HG03097 (cell line): ENCODE measurements around the gene TSKS.
"Not testable (repeated sequence)": the region's sequence is repeated elsewhere in the genome, so short reads cannot be mapped to it uniquely, and the experiment has no call there.

Source experiments
- ATAC-seq: cut with Tn5 transposase; IDR thresholded peaks from one replicate; pipeline ENCODE4 v1.9.1; 2021; ENCODE audit not compliant: unreplicated experiment, low FRiP score

Gene TSKS

DNA sequence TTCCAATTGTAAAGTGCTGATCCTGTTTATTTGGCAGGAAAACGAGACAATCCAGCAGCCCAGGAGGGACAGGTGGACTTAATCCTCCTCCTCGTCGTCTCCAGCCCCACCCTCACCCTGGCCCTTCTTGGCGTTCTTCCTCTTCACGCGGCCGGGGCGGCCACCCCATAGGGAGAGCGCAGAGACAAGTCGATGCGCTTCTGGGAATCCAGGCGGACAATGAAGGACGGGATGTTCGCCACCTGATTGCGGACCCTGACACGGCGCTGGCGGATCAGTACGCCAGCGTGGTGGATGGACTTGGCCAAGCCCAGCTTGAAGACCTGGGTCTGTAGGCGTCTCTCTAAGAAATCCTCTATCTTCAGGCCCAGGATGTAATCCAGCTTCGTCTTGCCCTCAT, 43.7 kb downstream of the TSKS start:
- ATAC-seq, result not testable (repeated sequence)

DNA sequence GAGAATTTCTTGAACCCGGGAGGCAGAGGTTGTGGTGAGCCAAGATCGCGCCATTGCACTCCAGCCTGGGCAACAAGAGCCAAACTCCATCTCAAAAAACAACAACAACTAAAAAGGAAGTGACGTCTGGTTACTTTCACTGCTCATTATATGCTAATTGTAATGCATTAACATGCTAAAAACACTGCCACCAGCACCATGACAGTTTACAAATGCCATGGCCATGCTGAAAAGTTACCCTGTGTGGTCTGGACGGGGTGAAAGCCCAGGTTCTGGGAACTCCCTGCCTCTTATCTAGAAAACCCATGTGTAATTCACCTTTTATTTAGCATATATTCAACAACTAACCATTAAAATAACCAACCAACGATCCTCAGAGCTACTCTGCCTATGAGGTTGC, 44.1 kb downstream of the TSKS start:
- no peak for ATAC-seq

DNA sequence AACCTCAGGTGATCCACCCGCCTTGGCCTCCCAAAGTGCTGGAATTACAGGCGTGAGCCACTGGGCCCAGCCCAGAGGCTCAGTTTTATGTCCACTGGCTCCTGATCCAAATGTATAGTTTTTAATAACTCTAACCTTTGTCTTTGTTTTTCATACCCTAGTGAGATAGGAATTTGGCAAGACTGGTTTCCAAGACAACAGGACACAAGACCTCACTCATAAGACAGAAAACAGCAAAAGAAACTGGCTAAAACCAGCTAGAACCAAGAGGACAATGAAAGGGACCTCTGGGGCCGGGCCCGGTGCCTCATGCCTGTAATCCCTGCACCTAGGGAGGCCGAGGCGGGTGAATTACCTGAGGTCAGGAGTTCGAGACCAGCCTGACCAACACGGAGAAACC, 44.6 kb downstream of the TSKS start:
- ATAC-seq, result no peak

DNA sequence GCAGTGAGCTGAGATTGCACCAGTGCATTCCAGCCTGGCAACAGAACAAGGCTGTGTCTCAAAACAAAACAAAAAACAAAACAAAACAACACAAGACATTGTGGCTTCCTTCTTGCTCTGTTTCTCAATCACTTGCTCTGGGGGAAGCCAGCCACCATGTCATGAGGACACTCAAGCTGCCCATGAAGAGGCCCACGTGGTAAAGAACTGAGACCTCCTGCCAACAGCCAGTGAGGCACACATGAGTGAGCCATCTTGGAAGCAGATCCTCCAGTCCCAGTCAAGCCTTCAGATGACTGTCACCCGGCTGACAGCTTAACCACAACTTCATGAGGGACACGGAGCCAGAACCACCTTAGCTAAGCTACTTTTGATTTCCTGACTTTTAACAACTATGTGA, 47.0 kb downstream of the TSKS start:
- no peak for ATAC-seq

DNA sequence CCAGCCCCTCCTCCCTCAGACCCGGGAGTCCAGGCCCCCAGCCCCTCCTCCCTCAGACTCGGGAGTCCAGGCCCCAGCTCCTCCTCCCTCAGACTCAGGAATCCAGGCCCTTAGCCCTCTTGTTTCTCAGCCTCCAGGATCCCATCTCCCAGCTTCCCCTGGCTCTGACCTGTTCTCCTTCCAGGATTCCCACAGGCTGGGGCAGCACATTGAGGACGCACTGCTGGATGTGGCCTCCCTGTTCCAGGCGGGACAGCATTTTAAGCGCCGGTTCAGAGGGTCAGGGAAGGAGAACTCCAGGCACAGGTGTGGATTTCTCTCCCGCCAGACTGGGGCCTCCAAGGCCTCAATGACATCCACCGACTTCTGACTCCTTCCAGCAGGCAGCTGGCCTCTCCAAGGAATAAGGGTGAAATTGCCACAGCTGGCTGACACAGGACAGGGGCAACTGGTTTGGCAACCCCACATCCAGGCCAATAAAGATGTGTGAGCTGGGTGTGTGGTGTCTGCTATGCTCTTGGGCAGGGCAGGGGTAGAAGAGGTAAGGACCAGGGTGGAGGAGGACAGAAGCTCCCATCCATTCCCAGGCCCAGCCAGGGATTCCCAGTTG, 49.8 kb downstream of the TSKS start:
- no peak for ATAC-seq

DNA sequence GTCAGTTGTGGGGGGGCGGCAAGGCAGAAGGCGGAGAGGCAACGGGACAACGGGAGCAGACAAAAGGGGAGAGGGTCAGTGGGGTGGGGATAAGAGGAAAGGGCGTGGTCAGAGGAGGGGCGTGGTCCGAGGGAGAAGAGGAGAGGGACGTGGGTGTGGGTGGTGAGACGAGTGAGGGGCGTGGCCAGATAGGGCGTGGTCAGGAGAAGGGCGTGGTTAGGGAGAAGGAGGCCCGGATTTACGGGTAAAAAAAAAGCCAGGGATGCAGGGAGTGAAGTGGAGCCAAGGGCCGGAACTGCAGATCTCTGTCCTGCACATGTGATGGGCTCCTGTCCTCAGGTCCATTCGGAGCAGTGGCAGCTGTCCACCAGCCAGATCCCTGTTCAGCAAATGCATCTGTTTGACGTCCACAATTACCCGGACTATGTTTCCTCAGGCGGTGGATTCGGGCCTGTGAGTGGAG, 50.7 kb downstream of the TSKS start:
- ATAC-seq, result no peak

DNA sequence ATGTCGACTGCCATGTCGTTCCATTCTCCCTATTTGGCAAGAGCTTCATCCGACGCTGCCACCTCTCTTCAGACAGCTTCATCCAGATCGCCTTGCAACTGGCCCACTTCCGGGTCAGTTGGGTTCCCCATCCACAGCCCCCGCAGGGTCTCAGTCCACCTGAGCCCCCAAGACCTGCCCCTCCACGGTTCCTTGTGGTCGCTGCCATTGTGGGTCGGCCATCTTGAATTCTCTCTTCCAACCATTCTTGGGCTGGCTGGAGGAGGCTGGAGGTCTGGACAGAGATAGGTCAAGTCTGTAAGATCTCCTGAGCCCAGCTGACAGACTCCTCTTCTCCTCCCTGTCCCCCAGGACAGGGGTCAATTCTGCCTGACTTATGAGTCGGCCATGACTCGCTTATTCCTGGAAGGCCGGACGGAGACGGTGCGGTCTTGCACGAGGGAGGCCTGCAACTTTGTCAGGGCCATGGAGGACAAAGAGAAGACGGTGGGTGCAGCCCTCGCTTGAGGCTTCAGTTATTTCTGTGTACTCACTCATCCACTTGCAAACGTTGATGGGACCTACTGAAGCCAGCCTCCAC, 52.6 kb downstream of the TSKS start:
- no peak for ATAC-seq

DNA sequence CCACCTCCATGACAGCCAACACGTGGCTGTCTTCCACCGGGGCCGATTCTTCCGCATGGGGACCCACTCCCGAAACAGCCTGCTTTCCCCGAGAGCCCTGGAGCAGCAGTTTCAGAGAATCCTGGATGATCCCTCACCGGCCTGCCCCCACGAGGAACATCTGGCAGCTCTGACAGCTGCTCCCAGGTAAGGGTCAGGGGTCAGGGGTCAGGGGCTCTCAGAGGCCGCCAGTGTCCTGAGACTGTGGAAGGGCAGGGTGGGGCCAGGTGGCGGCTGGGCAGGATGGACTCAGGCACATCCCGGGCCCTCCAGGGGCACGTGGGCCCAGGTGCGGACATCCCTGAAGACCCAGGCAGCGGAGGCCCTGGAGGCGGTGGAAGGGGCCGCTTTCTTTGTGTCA, 57.2 kb downstream of the TSKS start:
- ATAC-seq, result no peak

DNA sequence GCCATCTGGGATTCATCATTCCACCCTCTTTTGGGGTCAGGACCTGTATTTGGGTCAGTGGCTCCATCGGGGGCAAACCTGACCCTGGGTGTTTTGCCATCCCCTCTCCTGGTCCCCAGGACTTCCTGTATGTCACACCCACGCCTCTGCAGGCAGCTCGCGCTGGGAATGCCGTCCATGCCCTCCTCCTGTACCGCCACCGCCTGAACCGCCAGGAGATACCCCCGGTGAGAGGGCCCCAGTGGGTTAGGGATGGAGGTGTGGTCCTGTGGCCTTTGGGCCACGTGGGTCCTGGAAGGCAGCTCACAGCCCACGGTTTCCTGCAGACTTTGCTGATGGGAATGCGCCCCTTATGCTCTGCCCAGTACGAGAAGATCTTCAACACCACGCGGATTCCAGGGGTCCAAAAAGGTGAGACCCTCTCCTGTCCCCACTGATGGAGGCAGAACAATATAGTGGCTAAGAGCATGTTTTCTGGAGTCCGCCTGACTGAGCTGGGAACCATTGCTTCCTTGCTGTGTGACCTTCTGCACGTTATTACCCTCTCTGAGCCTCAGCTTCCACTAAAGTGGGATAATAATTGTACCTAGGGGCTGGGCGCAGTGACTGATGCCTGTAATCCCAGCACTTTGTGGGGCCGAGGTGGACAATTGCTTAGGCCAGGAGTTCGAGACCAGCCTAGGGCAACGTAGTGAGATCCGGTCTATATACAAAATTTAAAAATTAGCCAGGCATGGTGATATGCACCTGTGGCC, 58.0 kb downstream of the TSKS start:
- no peak for ATAC-seq

DNA sequence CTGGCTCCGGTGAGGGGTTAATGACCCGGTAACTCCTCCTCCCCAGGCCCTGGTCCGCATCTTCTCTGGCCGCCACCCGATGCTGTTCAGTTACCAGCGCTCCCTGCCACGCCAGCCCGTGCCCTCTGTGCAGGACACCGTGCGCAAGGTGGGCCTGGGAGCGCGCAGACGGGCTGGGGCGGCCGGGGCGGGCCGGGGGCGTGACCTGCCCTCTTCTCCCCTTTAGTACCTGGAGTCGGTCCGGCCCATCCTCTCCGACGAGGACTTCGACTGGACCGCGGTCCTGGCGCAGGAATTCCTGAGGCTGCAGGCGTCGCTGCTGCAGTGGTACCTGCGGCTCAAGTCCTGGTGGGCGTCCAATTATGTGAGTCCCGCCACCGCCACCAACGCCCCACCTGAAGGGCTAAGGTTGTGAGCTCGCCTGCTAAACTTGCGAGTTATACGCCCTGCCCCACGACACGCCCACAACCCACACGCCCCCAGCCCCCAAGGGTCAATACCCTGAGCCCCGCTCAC, 61.8 kb downstream of the TSKS start:
- ATAC-seq, result no peak

DNA sequence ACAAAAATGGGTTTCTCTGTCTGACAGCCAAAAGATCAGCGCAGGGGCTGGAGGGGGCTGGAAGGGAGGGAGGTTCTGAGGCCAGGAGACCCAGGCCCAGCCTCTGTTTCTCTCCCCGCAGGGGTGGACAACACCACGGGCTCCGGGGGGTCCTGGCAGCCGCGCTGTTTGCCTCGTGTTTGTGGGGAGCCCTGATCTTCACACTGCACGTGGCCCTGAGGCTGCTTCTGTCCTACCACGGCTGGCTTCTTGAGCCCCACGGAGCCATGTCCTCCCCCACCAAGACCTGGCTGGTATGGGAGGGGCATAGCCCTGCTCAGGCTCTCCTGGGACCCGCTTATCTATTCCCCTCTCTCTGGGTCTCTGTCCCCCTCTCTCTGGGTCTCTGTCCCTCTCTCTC, 62.5 kb downstream of the TSKS start:
- no peak for ATAC-seq

DNA sequence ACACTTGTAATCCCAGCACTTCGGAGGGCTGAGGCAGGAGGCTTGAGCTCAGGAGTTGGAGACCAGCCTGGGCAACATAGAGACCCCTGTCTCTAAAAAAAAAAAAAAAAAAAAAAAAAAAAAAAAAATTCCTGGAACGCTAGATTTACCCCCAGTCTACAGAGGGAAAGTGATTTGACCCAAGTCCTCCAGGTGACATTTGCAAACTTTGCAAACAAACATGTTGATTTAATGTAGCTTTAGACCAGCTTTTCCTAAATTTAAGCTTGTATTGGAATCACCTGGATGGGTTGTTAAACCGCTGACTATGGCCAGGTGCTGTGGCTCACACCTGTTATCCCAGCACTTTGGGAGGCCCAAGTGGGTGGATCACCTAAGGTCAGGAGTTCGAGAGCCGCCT, 63.7 kb downstream of the TSKS start:
- ATAC-seq, result no peak

DNA sequence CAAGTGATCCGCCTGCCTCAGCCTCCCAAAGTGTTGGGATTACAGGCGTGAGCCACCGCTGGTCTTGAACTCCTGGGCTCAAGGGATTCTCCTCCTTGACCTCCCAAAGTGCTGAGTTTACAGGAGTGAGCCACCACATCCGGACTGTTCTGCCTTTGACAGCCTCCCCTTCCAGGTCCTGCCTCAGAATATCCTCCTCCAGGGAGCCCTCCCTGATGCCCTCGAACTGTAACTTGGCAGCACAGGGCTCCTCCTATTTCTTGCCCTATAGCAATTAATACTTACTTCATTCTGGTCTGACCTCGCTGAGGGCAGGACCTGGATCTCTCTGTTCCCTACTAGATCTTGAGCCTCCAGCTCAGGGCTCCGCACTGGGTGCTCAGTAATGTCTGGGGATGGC, 66.2 kb downstream of the TSKS start:
- ATAC-seq, result no peak

DNA sequence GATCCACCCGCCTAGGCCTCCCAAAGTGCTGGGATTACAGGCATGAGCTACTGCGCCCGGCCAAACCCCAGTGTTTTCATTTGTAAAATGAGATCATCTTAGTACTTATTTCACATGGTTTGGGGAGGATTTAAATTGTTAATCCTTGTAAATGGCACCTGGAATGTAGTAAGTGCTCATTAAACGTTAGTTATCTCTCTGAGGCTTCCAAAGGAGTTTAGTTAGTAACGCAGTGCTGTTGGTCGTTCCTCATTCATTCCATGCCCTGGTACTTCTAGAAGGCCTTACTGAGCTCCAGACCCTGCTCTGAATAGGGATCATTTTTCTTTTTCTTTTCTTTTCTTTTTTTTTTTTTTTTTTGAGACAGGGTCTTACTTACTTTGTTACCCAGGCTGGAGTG, 67.0 kb downstream of the TSKS start:
- no peak for ATAC-seq

DNA sequence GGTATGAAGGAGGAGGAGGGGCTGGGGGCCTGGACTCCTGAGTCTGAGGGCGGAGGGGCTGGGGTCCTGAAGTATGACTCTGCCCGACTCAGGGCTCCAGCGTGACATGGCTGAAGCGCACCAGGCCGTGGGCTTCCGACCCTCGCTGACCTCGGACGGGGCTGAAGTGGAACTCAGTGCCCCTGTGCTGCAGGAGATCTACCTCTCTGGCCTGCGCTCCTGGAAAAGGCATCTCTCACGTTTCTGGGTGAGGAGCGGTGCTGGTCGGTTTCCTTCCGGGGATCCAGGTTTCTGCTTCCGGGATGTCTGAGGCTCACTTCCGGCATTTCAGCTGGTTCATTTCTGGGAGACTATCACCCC, 71.0 kb downstream of the TSKS start:
- ATAC-seq, result no peak

DNA sequence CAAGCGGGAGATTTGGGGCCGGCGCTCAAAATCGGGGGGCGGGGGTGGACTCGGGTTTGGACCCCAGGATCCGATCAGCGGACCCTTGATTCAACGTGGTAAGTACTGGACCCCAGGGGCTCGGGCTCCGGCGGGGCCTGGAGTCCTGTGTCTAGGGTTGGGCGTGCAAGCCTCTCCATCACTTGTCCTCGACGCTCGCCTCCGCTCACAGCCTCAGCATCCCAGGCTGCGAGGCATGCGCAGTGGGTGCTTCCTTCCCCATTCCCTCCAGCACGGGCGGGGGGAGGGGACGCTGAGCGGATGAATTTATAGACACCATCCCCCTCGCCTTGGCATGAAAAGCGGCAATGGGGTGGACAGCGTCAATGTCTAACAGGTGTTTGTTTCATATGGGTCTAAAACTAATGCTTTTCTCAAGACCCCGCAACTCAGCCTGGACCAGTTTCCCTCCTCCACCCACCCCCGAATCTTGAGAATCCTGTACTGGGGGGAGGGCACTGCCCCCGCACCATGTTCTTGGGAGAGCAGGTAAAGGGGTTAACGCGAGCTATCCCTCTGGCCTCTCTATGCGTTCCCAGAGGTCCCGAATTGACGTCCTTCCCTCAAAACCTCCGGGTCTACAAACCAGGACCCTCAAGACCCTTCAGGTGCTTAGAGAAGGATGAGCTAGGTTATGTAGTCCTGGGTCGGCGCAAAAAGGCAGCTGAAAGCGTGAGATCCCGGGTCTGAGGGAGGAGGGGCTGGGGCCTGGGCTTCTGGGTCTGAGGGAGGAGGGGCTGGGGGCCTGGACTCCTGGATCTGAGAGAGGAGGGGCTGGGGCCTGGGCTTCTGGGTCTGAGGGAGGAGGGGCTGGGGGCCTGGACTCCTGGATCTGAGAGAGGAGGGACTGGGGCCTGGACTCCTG, 71.6 kb downstream of the TSKS start:
- ATAC-seq, result no peak

DNA sequence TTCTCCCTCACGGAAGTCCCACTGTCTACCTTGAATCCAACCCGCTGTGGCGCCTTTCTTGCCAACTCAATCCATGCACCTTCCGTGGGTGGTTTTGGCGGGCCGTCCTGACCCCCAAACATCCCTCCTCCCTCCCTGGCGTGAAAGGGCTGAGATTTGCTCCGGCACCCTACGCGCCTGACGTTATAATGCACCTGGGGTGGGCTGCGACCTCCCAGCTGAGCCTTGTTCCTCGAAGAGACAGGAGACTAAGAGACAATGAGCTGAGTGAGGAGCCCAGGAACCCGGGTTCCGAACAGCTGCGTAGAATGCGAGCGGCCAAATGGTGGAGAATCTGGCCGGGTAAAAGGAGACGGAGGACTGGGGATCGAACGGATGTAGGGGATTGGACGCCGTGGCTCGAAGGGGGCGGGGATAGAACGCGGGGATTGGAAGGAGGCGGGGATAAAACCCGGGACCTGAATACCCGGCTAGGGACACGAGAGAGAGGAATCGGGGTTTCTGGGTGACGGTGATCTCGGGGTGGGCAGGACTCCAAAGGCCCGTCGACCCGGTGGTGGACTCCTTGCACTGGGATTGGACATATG, 72.4 kb downstream of the TSKS start, which contains the start of gene CPT1C:
Gene CPT1C (plus strand): TSS at position 461 of the 587 bp plus-strand sequence. CDS start 1,137 bp downstream, outside the sequence.
- no peak for ATAC-seq

DNA sequence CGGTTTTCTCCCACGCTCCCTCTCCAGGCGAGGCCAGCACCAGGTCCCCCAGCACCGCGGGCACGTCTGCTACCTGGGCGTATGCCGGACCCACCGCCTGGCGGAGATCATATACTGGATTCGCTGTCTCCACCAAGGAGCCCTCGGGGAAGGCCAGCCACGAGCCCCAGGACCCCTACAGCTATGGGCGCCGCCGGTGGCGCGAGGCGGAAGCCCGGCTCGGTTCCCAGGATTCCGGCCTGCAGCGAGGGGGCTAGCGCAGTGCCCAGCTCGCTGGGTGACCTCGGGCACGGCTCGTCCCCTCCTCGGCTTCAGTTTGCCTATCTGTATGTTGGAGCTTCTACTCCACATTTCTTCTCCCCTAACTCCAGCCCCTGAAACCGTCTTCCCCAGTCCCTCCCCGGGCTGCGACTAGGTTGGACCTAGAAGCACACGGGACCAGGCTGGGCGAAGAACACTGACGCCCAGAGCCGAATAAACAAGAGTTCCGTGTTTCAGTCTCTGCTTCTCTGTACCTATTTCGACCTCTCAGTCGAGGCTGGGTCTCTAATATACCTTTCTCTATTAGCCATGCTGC, 72.9 kb downstream of the TSKS start:
- ATAC-seq, result no peak
